ENCODE results near the gene CCDC85A. TPM values are rescaled to one million over a fixed set of nuclear protein-coding genes. Genes with fewer than 3 reads are reported as not detected.
A peak's percentile ranks its signal among the peaks of the same experiment; 100 is the strongest.

Gene CCDC85A
- polyA plus RNA-seq, 1 of the 3 experiments (the other 2 are of a cell fraction), result 48.7 TPM

DNA sequence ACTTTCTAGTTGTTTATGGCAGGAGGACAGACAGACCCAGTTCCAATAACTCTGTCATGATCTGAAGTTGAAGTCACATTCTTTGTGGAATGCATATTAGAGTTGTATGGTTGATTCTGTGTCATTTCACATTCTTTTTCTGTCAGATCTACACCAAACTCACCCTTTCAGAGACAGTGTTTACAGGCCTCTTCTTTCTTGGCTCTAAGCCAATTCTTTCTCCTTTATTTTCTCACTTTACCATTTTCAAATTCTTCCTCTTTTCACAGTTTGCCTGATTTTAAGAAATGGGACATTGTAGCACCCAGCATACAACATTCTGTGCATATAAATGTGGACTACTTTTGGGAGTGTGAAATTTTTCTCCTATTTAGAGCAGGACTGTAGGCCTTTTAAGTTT is 103.7 kb downstream of the CCDC85A start (continued):
- TF ChIP-seq, protein P1, sequence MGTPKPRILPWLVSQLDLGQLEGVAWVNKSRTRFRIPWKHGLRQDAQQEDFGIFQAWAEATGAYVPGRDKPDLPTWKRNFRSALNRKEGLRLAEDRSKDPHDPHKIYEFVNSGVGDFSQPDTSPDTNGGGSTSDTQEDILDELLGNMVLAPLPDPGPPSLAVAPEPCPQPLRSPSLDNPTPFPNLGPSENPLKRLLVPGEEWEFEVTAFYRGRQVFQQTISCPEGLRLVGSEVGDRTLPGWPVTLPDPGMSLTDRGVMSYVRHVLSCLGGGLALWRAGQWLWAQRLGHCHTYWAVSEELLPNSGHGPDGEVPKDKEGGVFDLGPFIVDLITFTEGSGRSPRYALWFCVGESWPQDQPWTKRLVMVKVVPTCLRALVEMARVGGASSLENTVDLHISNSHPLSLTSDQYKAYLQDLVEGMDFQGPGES (IDR thresholded peaks at IDR 0.05; ENCODE audit: low read depth, low read length), result no peak
- TF ChIP-seq SMC3 (IDR thresholded peaks at IDR 0.05; ENCODE audit: low read depth, low read length), result no peak

DNA sequence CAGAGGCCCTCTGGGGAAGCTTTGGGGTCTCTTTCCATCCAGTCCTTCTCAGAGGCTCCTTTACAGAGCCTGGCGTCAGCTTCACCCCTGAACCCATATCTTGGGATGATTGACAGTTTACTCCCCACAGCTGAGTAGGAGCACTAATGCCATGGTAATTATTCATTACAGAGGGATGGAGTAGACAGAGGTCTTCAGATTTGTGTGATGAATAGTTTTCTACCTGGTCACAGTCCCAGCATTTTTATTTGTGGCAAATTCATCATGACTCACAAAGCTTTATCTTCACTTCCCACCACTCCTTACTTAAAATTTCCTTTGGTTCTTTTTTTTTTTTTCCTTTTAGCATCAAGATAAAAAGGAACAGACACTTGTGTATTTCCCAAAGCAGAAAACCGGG is 104.2 kb downstream of the CCDC85A start:
- Histone ChIP-seq H2AFZ (ENCODE audit: low read depth) (no peak overlapping the region), H4K20me1 (ENCODE audit: insufficient read depth) (peaks cover 60% of the 10 kb centered on the region), H3K79me2 (ENCODE audit: insufficient read depth) (peaks cover 98% of the 10 kb centered on the region), H3K4me2 (peak overlapping the region; percentile 35), H3K36me3 (replicated peaks in 1 of 2; ENCODE audit: control insufficient read depth in 1 of 2, insufficient read depth in 2 of 2, low read length in 1 of 2) (peaks cover 0 to 50% of the 10 kb centered on the region in 2 experiments), H3F3A (replicated peaks; ENCODE audit: insufficient read depth) (peaks cover 47% of the 10 kb centered on the region), H3K27ac (ENCODE audit: low read depth in 2 of 2, low read length in 1 of 2) (peak overlapping the region; percentile 62 to 79; a peak in 3 of 4 replicates), H3K4me3 (ENCODE audit: low read depth in 2 of 2, low read length in 1 of 2) (no peak overlapping the region), H3K27me3 (ENCODE audit: insufficient read depth) (no peaks in the 10 kb centered on the region), H3K9me3 (no peaks in the 10 kb centered on the region), H3K9ac (peak overlapping the region; percentile 21; the same call in 1 of the 2 replicates), H3K9me2 (no peaks in the 10 kb centered on the region), H3K4me1 (ENCODE audit: control insufficient read depth in 1 of 2, insufficient read depth in 2 of 2, low read depth in 1 of 2, low read length in 1 of 2) (peaks cover 0 to 3% of the 10 kb centered on the region in 2 experiments; a peak in 2 of 4 replicates)
- 22% methylated on average over 2 of the region's 2 CpGs for WGBS (ENCODE audit: low lambda C conversion rate)
- no peak for DNase-seq
- ChIA-PET POLR2A (no interaction called here), CTCF (interaction anchor here (2.0 kb wide), 1 partner anchor 104 kb away, joined by 4 read pairs; the partner anchor contains the start of gene CCDC85A)
- TF ChIP-seq RCOR1 (IDR thresholded peaks at IDR 0.05; ENCODE audit: low read length) (no peak), SMC3 (IDR thresholded peaks at IDR 0.05; ENCODE audit: low read depth, low read length) (no peak), EZH2phosphoT487 (IDR thresholded peaks at IDR 0.05; ENCODE audit: borderline replicate concordance, low read depth) (no peak), TAF1 (IDR thresholded peaks at IDR 0.05; ENCODE audit: borderline replicate concordance, low read depth, low read length) (no peak), EP300 (IDR thresholded peaks at IDR 0.05; ENCODE audit: borderline replicate concordance in 1 of 2, low read depth in 1 of 2, low read length in 1 of 2) (peak in 1 of 2 experiments; percentile 79; a peak in 2 of 4 replicates), ELF1 (IDR thresholded peaks at IDR 0.05) (no peak), GATA2 (CRISPR knock-in tag; IDR thresholded peaks at IDR 0.05) (no peak), MXI1 (IDR thresholded peaks at IDR 0.05; ENCODE audit: low read depth, low read length) (no peak), FOXJ3 (CRISPR knock-in tag; IDR thresholded peaks at IDR 0.05) (no peak), SIN3A (IDR thresholded peaks at IDR 0.05; ENCODE audit: borderline replicate concordance, low read depth, low read length) (no peak), RAD21 (IDR thresholded peaks at IDR 0.05; ENCODE audit: low read length) (no peak), FOXM1 (IDR thresholded peaks at IDR 0.05; ENCODE audit: low read depth) (no peak), NRF1 (IDR thresholded peaks at IDR 0.05; ENCODE audit: low read depth, low read length) (no peak), YY1 (IDR thresholded peaks at IDR 0.05; ENCODE audit: low read depth) (no peak), RFX5 (IDR thresholded peaks at IDR 0.05; ENCODE audit: low read length) (no peak), MEF2A (IDR thresholded peaks at IDR 0.05; ENCODE audit: borderline replicate concordance, low read depth) (peak; percentile 51; the same call in 1 of the 2 replicates), CHD2 (IDR thresholded peaks at IDR 0.05; ENCODE audit: low read length, partially characterized antibody) (no peak), TEAD4 (IDR thresholded peaks at IDR 0.05; ENCODE audit: borderline replicate concordance, insufficient read depth) (no peak; the same call in 1 of the 2 replicates), GABPA (IDR thresholded peaks at IDR 0.05; ENCODE audit: low read depth) (no peak), NFIC (IDR thresholded peaks at IDR 0.05; ENCODE audit: borderline replicate concordance) (0 out of 2 replicates have a peak, but pooled peaks have one; percentile 10)
- TF ChIP-seq, protein P1 (IDR thresholded peaks at IDR 0.05; ENCODE audit: low read depth, low read length), result no peak
- TF ChIP-seq, protein P2, sequence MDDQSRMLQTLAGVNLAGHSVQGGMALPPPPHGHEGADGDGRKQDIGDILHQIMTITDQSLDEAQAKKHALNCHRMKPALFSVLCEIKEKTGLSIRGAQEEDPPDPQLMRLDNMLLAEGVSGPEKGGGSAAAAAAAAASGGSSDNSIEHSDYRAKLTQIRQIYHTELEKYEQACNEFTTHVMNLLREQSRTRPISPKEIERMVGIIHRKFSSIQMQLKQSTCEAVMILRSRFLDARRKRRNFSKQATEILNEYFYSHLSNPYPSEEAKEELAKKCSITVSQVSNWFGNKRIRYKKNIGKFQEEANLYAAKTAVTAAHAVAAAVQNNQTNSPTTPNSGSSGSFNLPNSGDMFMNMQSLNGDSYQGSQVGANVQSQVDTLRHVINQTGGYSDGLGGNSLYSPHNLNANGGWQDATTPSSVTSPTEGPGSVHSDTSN (IDR thresholded peaks at IDR 0.05), result peak; percentile 94
- TF ChIP-seq, protein P3, sequence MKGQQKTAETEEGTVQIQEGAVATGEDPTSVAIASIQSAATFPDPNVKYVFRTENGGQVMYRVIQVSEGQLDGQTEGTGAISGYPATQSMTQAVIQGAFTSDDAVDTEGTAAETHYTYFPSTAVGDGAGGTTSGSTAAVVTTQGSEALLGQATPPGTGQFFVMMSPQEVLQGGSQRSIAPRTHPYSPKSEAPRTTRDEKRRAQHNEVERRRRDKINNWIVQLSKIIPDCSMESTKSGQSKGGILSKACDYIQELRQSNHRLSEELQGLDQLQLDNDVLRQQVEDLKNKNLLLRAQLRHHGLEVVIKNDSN (IDR thresholded peaks at IDR 0.05; ENCODE audit: borderline replicate concordance, low read depth), result no peak
- TF ChIP-seq, protein P4, sequence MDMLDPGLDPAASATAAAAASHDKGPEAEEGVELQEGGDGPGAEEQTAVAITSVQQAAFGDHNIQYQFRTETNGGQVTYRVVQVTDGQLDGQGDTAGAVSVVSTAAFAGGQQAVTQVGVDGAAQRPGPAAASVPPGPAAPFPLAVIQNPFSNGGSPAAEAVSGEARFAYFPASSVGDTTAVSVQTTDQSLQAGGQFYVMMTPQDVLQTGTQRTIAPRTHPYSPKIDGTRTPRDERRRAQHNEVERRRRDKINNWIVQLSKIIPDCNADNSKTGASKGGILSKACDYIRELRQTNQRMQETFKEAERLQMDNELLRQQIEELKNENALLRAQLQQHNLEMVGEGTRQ (IDR thresholded peaks at IDR 0.05; ENCODE audit: borderline replicate concordance, low read depth, low read length), result no peak
- TF ChIP-seq, protein P5, sequence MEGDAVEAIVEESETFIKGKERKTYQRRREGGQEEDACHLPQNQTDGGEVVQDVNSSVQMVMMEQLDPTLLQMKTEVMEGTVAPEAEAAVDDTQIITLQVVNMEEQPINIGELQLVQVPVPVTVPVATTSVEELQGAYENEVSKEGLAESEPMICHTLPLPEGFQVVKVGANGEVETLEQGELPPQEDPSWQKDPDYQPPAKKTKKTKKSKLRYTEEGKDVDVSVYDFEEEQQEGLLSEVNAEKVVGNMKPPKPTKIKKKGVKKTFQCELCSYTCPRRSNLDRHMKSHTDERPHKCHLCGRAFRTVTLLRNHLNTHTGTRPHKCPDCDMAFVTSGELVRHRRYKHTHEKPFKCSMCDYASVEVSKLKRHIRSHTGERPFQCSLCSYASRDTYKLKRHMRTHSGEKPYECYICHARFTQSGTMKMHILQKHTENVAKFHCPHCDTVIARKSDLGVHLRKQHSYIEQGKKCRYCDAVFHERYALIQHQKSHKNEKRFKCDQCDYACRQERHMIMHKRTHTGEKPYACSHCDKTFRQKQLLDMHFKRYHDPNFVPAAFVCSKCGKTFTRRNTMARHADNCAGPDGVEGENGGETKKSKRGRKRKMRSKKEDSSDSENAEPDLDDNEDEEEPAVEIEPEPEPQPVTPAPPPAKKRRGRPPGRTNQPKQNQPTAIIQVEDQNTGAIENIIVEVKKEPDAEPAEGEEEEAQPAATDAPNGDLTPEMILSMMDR (IDR thresholded peaks at IDR 0.05), result no peak

Measured in SK-N-SH (cell line).